NCI-H774 (cell line): Measurements from ENCODE around the gene DNAJC13.

Experiments used
- DNase-seq: peaks from one replicate; lab custom pipeline; 2025; lab: John Stamatoyannopoulos, UW

The DNAJC13 gene

GRCh38 chr3:132543011-132543739, 125.9 kb downstream of the DNAJC13 start:
- no peak for DNase-seq

- no peak for DNase-seq
Observed at GRCh38 chr3:132544130-132544529, 126.8 kb downstream of the DNAJC13 start.

GRCh38 chr3:132545471-132545870, 128.2 kb downstream of the DNAJC13 start:
- DNase-seq = no peak

- DNase-seq = no peak
Observed at GRCh38 chr3:132549169-132549568, 131.9 kb downstream of the DNAJC13 start.

DNA sequence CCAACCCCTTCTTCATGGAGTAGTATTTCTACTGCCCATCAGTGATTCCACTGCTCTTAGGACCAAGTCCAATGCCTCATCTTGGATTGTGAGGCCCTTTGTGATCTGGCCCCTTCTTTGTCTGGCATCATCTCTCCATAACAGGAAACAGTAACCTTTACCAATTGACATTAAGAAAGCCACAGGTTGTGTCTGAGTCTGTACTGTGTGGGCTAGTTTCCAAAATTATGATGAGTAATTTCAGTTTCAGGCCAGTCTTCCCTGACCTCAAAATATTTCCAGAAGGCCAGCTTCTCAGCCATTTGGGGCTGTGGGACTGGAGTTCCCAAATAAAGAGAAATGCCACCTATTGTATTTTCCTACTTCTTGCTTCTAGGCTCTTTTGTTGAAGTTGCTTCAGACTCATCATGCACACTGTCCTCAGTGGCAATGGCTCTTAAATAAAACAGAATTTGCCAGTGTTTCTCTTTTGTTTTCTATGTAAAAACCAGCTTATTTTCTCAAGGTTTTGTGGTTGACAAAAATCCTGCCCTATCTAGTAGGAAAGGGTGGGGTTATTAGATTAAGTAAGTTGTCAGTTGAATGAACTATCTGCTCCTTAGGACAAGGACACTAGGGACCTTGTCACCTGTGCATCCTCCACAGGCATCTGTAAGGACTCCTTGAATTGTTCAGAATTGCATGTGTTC, 132.7 kb downstream of the DNAJC13 start:
- no peak for DNase-seq

DNA sequence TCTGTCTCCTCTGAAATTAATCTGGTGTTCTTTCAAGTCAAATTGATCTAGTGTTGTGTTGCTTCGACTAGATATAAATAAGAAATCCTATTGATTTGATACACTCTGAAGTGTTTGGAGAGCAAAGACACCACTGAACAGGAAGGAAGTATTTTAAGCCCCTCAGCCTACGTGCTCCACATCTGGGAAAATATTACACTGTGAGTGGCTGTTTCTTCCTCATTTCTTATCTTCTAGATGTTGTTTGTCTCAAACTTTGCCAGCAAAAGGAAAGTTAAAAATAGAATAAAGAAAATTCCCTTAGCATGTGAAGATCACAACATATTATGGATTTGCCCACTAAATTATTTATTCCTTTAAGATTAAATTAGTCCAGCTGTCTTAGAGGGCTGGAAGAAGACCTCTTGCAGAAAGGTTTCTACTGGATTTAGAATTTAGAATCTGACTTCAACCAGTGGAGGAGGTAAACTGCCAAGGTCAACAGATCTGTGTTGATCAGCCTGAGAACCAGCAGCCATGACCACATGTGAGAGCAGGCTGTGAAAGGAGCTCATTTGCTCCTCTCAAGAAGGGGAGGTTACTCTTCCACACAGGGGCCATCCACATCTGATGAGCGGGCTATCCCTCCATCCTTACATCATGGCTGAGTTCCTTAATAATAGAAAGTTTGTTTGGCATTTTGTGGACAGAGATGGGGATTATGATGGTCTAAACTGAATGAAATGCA, 133.4 kb downstream of the DNAJC13 start:
- DNase-seq = no peak

GRCh38 chr3:132553826-132554225, 136.5 kb downstream of the DNAJC13 start:
- no peak for DNase-seq

- DNase-seq = peak; percentile 76
Observed at GRCh38 chr3:132554437-132554836, 137.1 kb downstream of the DNAJC13 start.

- no peak for DNase-seq
Observed at GRCh38 chr3:132555306-132556035, 138.2 kb downstream of the DNAJC13 start.

- peak; percentile 22 for DNase-seq
Observed at GRCh38 chr3:132556036-132556386, 138.7 kb downstream of the DNAJC13 start.

DNA sequence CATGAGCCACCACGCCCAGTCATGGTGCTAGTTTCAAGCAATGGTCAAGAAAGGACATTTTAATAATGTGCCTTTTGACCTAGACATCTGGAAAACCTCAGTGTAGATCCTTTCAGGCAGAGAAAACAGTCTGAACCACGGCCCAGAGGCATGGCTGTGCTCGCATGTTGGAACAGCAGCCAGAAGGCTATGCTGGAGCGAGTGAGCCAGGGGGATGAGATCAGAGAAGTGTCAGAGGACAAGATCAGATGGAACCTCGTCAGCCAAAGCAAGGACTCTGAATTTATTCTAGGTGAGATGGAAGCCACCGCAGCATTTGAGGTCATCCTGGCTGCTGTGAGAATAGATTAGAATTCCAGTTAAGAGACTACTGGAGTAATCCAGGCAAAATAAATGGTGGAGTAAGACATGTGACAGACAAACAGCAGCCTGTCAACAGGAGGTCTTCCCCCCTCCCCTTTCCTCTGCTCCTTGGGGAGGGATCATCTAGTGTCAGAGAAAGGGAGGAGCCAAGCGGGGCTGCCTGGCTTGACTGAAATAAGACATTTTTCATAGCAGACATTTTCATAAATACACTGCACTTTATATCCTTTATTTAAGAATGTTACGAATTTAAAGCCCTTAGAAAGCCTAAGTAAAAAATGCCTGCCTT, 139.3 kb downstream of the DNAJC13 start:
- no peak for DNase-seq

- DNase-seq = no peak
Observed at GRCh38 chr3:132561003-132561402, 143.7 kb downstream of the DNAJC13 start.

- no peak for DNase-seq
Observed at GRCh38 chr3:132563420-132564069, 146.2 kb downstream of the DNAJC13 start.

GRCh38 chr3:132564070-132564465, 146.8 kb downstream of the DNAJC13 start:
- no peak for DNase-seq

DNA sequence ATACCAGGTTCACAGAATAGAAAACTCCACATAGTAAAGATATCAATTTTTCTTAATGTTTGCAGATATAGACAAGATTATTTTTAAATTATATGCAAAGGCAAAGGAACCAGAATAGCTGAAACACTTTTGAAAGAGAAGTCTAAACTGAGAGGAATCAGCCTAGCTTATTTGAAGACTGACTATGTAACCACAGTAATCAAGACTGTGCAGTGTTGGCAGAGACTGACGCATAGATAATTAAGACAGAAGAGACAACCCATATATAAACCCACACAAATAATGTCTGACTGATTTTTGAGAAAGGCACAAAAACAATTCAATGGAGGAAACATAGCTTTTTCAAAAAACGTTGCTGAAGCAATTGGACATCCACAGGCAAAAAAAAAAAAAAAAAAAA, 151.1 kb downstream of the DNAJC13 start:
- no peak for DNase-seq

- no peak for DNase-seq
Observed at GRCh38 chr3:132569153-132569552, 151.9 kb downstream of the DNAJC13 start.

- no peak for DNase-seq
Observed at GRCh38 chr3:132569580-132569979, 152.3 kb downstream of the DNAJC13 start.

DNA sequence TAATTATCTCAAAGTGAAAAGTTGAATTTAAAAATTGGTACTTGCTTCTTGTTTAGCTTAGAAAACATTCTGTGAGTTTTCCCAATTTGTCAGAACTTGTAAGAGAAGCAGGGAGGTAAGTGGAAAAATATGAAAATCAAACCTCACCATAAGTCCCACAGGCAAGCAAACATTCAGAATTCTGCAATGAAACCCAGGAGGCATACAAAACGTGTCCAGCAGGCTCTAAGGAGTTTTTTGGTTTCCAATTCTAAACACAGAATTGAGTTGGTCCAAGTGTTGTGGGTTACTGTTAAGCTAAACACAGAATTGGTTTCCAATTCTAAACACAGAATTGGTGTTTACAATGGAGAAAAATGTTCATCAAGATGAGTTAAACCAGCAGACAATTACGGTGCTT, 152.7 kb downstream of the DNAJC13 start:
- DNase-seq = no peak

GRCh38 chr3:132573797-132574211, 156.5 kb downstream of the DNAJC13 start:
- no peak for DNase-seq

- DNase-seq = no peak
Observed at GRCh38 chr3:132587401-132587800, 170.1 kb downstream of the DNAJC13 start.
